ENCODE results near the gene INPP4A. TPM values are rescaled to one million over a fixed set of nuclear protein-coding genes. Genes with fewer than 3 reads are reported as not detected.
"Not testable (repeated sequence)": the region's sequence is repeated elsewhere in the genome, so short reads cannot be mapped to it uniquely, and the experiment has no call there.

Gene INPP4A
- total RNA-seq, 2 experiments from 2014 or later, result 33.1 to 34.8 TPM

DNA sequence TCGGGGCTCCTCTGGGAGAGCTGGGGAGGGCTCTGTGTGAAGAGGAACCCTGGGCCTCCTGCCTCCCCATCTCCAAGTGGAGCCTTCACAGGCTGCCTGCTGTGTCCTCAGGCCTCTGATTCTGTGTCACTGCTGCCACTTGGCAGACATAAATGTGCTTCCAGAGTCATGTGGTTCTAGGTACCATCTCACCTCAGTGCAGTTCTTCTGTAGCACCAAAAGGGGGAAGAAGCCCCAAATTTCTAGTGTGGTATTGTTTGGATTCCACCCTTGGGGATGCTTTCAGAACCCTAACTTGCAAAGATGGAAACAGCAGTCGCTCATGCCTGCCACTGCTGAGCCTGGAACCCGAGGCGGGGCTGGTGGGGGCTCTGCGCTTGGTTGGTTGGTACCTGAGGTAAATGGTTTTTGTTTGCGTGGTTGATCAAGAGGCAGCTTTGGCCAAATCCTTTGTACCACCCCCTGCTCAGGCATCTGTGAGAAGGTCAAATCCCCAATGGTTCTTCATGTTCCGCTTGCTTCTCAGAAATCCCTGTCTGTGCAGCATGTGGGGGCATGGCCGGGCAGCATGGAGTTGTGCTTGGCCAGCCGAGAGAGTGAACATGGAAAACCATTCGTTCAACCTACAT lies 136.1 kb downstream of the INPP4A start:
- DNase-seq, result no peak
- Mint-ChIP-seq H3K9me3 (no peaks in the 10 kb centered on the region), H3K27me3 (ENCODE audit: low read depth) (no peaks in the 10 kb centered on the region), H3K27ac (no peak overlapping the region), H3K4me1 (ENCODE audit: low read depth) (no peaks in the 10 kb centered on the region), H3K4me3 (no peak overlapping the region), H3K36me3 (ENCODE audit: low read depth) (peaks cover 2% of the 10 kb centered on the region)
- CTCF ChIA-PET, result interaction anchor here (0.5 to 1.4 kb wide), 2 partner anchors 168 to 356 kb away, joined by 3 to 7 read pairs; no protein-coding TSS in a partner anchor
- intact Hi-C loops (cut with micrococcal nuclease), result no loop called here

DNA sequence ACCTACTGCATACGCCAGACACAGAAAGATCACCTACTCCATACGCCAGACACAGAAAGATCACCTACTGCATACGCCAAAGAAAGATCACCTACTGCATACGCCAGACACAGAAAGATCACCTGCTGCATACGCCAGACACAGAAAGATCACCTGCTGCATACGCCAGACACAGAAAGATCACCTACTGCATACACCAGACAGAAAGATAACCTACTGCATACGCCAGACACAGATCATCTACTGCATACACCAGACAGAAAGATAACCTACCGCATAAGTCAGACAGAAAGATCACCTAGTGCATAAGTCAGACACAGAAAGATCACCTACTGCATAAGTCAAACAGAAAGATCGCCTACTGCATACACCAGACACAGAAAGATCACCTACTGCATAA lies 137.9 kb downstream of the INPP4A start:
- CTCF ChIA-PET, result no interaction called here
- no peak overlapping the region for H3K4me3 Mint-ChIP-seq
- no peaks in the 10 kb centered on the region for H3K9me3 Mint-ChIP-seq
- no peaks in the 10 kb centered on the region for H3K27me3 Mint-ChIP-seq (ENCODE audit: low read depth)
- H3K27ac Mint-ChIP-seq, result no peak overlapping the region
- no peak for DNase-seq
- intact Hi-C loops (cut with micrococcal nuclease), result no loop called here
- no peaks in the 10 kb centered on the region for H3K4me1 Mint-ChIP-seq (ENCODE audit: low read depth)
- peaks cover 8% of the 10 kb centered on the region for H3K36me3 Mint-ChIP-seq (ENCODE audit: low read depth)

DNA sequence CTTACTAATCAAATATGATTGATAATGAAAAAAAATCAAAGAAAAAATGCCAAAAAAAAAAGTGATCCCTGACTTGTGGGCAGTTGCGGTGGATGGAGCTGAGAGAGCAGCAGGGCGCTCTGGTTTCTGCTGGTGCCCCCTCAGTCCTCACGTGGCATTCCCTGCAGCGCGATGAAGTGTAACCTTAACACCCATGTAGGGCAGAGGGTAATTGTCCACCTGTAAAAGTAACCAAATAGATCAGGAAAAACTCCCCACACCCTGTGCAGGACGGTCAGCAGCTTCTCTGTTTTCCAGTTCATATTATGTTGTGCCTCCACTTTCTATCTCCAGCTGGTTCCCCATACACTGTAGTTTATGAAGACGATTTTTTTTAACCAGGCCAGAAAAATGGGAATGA lies 138.6 kb downstream of the INPP4A start:
- H3K36me3 Mint-ChIP-seq (ENCODE audit: low read depth), result peaks cover 6% of the 10 kb centered on the region

DNA sequence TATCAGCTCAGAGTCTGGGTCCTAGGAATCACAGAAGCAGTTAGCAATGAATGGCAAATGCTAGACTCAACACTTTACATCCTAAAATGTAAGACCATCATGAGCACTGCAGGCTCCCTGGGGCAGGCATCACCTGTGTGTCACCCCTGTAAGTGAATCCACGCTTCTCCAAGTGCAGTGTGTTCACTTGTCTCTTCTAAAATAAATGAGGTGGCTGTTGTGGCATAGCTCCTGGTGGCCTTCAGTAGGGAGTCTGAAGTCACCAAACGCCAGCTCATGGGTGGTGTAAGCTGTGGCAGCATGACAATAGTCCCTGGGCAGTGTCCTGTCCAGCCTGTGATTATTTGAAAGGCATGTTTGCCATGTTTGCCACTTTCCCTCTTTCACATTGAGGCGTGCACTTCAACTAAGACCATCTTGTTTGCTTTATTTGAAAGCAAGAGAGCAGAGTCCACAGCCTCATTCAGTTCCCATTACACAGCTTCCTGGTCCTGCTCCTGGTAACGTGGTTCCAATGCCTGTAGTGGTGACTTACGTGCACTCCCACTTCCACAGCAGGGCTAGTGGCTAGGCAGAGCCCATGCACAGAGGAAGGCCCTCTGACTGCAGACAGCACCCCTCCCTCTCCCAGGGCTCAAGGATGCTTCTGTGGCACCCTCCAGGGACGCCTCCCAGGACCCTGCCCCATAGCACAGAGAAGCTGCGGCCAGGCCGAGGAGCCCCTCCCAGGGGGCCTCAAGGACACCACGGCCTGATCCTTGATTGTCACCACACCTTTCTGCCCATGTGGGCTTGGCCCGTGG lies 139.4 kb downstream of the INPP4A start:
- Mint-ChIP-seq H3K27ac (no peak overlapping the region), H3K27me3 (ENCODE audit: low read depth) (no peaks in the 10 kb centered on the region), H3K9me3 (no peaks in the 10 kb centered on the region), H3K36me3 (ENCODE audit: low read depth) (peaks cover 6% of the 10 kb centered on the region), H3K4me1 (ENCODE audit: low read depth) (peaks cover 4% of the 10 kb centered on the region), H3K4me3 (no peak overlapping the region)
- CTCF ChIA-PET, result no interaction called here
- intact Hi-C loops (cut with micrococcal nuclease), result no loop called here
- no peak for DNase-seq

More for the DNA sequence above, 138.6 kb downstream of the INPP4A start:
- Mint-ChIP-seq H3K27ac (no peak overlapping the region), H3K4me3 (no peak overlapping the region), H3K4me1 (ENCODE audit: low read depth) (no peaks in the 10 kb centered on the region), H3K9me3 (no peaks in the 10 kb centered on the region), H3K27me3 (ENCODE audit: low read depth) (no peaks in the 10 kb centered on the region)
- DNase-seq, result no peak
- intact Hi-C loops (cut with micrococcal nuclease), result no loop called here
- CTCF ChIA-PET, result no interaction called here

DNA sequence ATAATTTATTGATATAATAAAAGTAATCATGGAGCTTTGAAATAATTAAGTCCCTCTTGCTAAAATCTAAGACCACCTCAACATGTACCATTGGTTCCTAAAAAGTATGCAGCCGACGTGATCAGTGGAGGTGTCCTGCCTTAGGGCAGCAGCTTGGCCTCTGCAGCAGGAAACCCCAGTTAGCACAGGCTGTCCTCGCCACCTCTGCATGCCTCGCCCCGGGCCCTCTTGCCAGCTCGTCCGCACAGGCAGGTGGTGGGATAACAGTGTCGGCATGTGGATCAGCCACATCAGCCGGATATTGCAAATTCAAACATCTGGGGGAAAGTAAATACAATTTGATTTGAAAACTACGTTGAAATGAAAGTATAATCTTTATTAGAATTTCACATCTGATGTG lies 140.7 kb downstream of the INPP4A start:
- intact Hi-C loops (cut with micrococcal nuclease), result loop anchor here (5.0 kb wide), 1 partner anchor 252 kb away; no protein-coding TSS in a partner anchor

DNA sequence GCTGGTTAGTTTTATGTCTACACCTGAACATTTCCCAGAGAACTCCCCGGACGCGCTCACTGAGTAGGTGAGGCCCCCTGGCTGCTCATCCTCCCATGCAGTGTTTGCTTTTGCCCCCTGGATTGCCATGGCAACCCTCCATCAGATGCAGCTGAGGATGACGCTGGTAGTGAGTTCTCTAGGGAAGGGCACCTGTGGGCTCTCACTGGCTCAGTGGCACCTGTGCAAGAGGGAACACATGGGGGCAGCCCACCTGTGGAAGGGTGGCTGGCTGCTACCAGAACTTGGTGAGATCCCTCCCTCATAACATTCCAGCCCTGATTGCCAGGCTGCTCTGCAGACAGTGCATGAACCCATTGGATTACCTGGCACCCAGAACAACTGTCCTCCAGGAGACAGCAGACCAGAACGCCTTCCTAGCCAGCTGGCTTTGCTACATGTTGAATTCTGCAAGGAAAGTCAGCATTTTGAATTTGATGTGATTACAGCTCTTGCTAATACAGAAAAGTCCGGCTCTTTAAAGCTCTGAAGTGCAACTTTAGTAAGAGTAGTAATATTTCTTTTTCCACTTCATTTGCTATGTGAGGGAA lies 142.0 kb downstream of the INPP4A start:
- CTCF ChIA-PET, result interaction anchor here (1.3 kb wide), 1 partner anchor 18 kb away, joined by 5 read pairs; no protein-coding TSS in a partner anchor

More for the DNA sequence above, 140.7 kb downstream of the INPP4A start:
- H3K27me3 Mint-ChIP-seq (ENCODE audit: low read depth), result no peaks in the 10 kb centered on the region
- H3K9me3 Mint-ChIP-seq, result no peaks in the 10 kb centered on the region
- no peak overlapping the region for H3K4me3 Mint-ChIP-seq
- CTCF ChIA-PET, result interaction anchor here (0.8 to 1.2 kb wide), 2 partner anchors 201 to 252 kb away, joined by 3 read pairs; no protein-coding TSS in a partner anchor
- DNase-seq, result no peak
- no peak overlapping the region for H3K27ac Mint-ChIP-seq
- H3K4me1 Mint-ChIP-seq (ENCODE audit: low read depth), result peaks cover 7% of the 10 kb centered on the region
- peaks cover 6% of the 10 kb centered on the region for H3K36me3 Mint-ChIP-seq (ENCODE audit: low read depth)

DNA sequence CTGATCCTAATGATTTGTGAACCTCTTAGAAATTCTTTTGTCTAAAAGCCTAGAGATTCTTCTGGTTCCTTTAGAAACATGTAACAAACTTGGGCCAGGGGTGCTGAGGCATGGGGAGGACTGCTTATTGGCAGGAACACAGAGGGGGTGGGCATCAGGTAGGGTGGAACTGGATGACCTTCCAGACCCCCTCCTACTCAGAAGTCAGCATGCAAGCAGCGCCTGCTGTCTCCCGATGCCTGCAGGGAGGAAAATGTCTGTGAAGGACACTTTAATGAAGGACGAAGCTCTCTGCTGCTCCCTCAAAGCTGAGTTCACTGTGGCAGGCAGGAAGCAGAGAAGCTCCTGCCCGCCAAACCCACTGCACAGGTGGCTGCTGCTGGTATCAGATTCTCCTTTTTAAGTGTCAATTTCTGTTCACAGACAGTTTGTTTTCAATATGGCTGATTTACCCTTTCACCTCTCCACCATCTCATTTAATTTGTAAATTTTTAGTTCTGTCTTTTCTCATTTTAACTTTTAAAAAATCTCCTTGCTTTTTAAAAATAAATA lies 144.3 kb downstream of the INPP4A start:
- Mint-ChIP-seq H3K9me3 (peaks cover 5% of the 10 kb centered on the region), H3K27me3 (ENCODE audit: low read depth) (no peaks in the 10 kb centered on the region), H3K4me3 (no peak overlapping the region), H3K4me1 (ENCODE audit: low read depth) (peaks cover 12% of the 10 kb centered on the region), H3K36me3 (ENCODE audit: low read depth) (peaks cover 18% of the 10 kb centered on the region), H3K27ac (no peak overlapping the region)
- intact Hi-C loops (cut with micrococcal nuclease), result loop anchor here (5.0 kb wide), 1 partner anchor 248 kb away; no protein-coding TSS in a partner anchor
- no peak for DNase-seq
- CTCF ChIA-PET, result no interaction called here

More for the DNA sequence above, 142.0 kb downstream of the INPP4A start:
- Mint-ChIP-seq H3K27me3 (ENCODE audit: low read depth) (no peaks in the 10 kb centered on the region), H3K4me3 (no peak overlapping the region), H3K4me1 (ENCODE audit: low read depth) (peaks cover 12% of the 10 kb centered on the region), H3K36me3 (ENCODE audit: low read depth) (peaks cover 8% of the 10 kb centered on the region), H3K9me3 (no peaks in the 10 kb centered on the region), H3K27ac (no peak overlapping the region)
- no peak for DNase-seq
- intact Hi-C loops (cut with micrococcal nuclease), result loop anchor here (5.0 kb wide), 1 partner anchor 251 kb away; no protein-coding TSS in a partner anchor

DNA sequence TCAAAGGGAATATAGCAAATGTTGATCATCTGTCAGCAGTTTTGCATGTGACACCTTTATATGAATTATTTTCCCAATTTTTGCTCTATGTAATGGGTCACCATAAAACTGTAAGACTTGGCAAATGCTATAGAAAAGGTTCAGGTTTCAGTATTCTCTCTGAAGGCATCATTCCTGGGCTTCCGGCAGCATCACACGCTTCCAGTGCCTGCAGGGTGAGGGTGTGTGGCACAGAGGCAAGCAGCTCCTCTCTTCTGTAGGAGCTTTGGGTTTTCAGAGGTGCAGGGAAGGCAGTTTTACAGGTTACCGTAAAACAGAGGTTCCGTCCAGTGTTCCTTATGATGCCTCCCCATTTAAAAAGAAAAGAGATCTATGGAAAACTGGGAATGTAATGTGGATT lies 144.8 kb downstream of the INPP4A start:
- H3K36me3 Mint-ChIP-seq (ENCODE audit: low read depth), result peaks cover 22% of the 10 kb centered on the region

DNA sequence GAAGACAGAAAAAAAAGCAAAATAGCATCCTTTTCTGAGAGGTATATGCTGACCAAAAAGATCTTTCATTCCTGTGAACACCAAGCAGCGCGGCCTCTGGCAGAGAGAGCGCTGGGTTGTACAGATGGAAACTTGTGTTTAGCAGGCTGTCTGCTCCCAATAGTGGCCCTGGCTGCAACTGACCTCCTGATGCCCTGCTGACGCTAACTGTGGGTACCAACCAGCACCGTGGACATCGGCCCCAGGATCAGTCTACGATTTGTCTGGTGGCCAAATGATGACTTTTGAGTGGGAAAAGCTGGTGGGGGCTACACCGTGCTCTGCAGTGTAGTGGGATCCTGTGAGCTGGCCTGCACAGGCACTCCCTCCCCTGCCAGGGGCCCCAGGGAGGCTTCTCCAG lies 147.9 kb downstream of the INPP4A start:
- intact Hi-C loops (cut with micrococcal nuclease), result no loop called here
- no peak for DNase-seq
- Mint-ChIP-seq H3K27ac (no peak overlapping the region), H3K4me3 (no peak overlapping the region), H3K9me3 (peaks cover 7% of the 10 kb centered on the region), H3K27me3 (ENCODE audit: low read depth) (no peaks in the 10 kb centered on the region), H3K36me3 (ENCODE audit: low read depth) (peaks cover 31% of the 10 kb centered on the region), H3K4me1 (ENCODE audit: low read depth) (peaks cover 16% of the 10 kb centered on the region)
- CTCF ChIA-PET, result interaction anchor here (0.5 kb wide), 1 partner anchor 245 kb away, joined by 5 read pairs; no protein-coding TSS in a partner anchor

More for the DNA sequence above, 144.8 kb downstream of the INPP4A start:
- CTCF ChIA-PET, result no interaction called here
- Mint-ChIP-seq H3K4me3 (no peak overlapping the region), H3K9me3 (peaks cover 7% of the 10 kb centered on the region), H3K27me3 (ENCODE audit: low read depth) (no peaks in the 10 kb centered on the region), H3K4me1 (ENCODE audit: low read depth) (peaks cover 12% of the 10 kb centered on the region), H3K27ac (no peak overlapping the region)
- DNase-seq, result no peak
- intact Hi-C loops (cut with micrococcal nuclease), result loop anchor here (5.0 kb wide), 1 partner anchor 248 kb away; no protein-coding TSS in a partner anchor

DNA sequence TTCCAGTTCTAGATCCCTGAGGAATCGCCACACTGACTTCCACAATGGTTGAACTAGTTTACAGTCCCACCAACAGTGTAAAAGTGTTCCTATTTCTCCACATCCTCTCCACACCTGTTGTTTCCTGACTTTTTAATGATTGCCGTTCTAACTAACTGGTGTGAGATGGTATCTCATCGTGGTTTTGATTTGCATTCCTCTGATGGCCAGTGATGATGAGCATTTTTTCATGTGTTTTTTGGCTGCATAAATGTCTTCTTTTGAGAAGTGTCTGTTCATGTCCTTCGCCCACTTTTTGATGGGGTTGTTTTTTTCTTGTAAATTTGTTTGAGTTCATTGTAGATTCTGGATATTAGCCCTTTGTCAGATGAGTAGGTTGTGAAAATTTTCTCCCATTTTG lies 150.0 kb downstream of the INPP4A start:
- CTCF ChIA-PET, H3K27ac Mint-ChIP-seq: not testable (repeated sequence)
- peaks cover 42% of the 10 kb centered on the region for H3K36me3 Mint-ChIP-seq (ENCODE audit: low read depth)

DNA sequence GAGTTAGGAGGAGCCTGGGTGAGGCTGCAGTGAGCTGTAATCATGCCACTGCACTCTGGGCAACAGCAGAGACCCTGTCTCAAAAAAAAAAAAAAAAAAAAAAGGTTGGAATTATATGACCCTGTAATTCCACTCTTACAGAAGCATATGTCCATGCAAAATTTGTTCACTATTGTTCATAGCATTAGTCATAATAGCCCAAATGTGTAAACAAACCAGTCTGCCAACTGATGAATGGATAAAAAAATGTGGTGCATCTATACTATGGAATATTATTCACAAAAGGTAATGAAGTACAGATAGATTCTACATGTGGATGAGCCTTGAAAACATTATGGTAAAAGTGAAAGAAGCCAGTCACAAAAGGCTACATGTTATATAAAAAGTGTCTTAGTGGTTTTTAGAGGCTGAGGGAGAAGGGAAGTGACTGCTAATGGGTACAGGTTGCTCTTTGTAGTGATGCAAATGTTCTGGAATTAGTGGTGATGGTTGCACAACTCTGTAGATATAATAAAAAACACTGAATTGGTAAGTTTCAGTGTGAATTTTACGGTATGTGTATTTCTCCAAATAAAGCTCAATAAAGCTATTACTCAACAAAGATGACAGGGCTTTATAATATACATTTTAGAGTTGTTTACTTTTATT lies 154.2 kb downstream of the INPP4A start:
- H3K4me1 Mint-ChIP-seq (ENCODE audit: low read depth), result peaks cover 11% of the 10 kb centered on the region
- H3K27ac Mint-ChIP-seq, result peak overlapping the region; percentile 61
- H3K27me3 Mint-ChIP-seq (ENCODE audit: low read depth), result no peaks in the 10 kb centered on the region
- H3K4me3 Mint-ChIP-seq, result no peak overlapping the region
- DNase-seq, result no peak
- H3K36me3 Mint-ChIP-seq (ENCODE audit: low read depth), result peaks cover 40% of the 10 kb centered on the region
- H3K9me3 Mint-ChIP-seq, result peaks cover 3% of the 10 kb centered on the region
- intact Hi-C loops (cut with micrococcal nuclease), result no loop called here
- CTCF ChIA-PET, result interaction anchor here (0.6 to 0.7 kb wide), 3 partner anchors 67 to 291 kb away, joined by 3 to 5 read pairs (median 4); no protein-coding TSS in a partner anchor

More for the DNA sequence above, 150.0 kb downstream of the INPP4A start:
- H3K27me3 Mint-ChIP-seq (ENCODE audit: low read depth); H3K4me3 Mint-ChIP-seq; intact Hi-C loops (cut with micrococcal nuclease); DNase-seq; H3K9me3 Mint-ChIP-seq: not testable (repeated sequence)
- peaks cover 16% of the 10 kb centered on the region for H3K4me1 Mint-ChIP-seq (ENCODE audit: low read depth)
